Activated CD4-positive, alpha-beta T cell treated with anti-CD3 and anti-CD28 coated beads, Interleukin-2, amount 10 ng/mL, durations not matched to agents 24 days and 14 days (primary cell): ENCODE results near the gene GRID1. TPM values are rescaled to one million over a fixed set of nuclear protein-coding genes. Genes with fewer than 3 reads are reported as not detected.

Experiments
- DNase-seq: peaks from one replicate; pipeline ENCODE4 v3.0.0; 2022
- H3K27ac Mint-ChIP-seq: one replicate; pipeline ENCODE4 v1.8.0; 2022; ENCODE audit warnings: mild to moderate bottlenecking, mixed read lengths
- H3K27me3 Mint-ChIP-seq: one replicate; pipeline ENCODE4 v1.8.0; 2022; ENCODE audit warnings: mixed read lengths
- H3K36me3 Mint-ChIP-seq: one replicate; pipeline ENCODE4 v1.8.0; 2022; ENCODE audit warnings: low read depth, mild to moderate bottlenecking, mixed read lengths
- H3K4me1 Mint-ChIP-seq: one replicate; pipeline ENCODE4 v1.8.0; 2021; ENCODE audit warnings: mixed read lengths
- H3K4me3 Mint-ChIP-seq: one replicate; pipeline ENCODE4 v1.8.0; 2022; ENCODE audit warnings: mild to moderate bottlenecking, moderate library complexity, mixed read lengths
- H3K9me3 Mint-ChIP-seq: one replicate; pipeline ENCODE4 v1.8.0; 2021; ENCODE audit warnings: mixed read lengths
- intact Hi-C: fragments of 100-400 bp; cut with micrococcal nuclease; formaldehyde crosslinking; loops from one replicate; pipeline ENCODE4 v1.15.1; 2023
- total RNA-seq: library from RNA; stranded (reverse); gene quantifications from 2 replicates; pipeline ENCODE4 v1.2.3, GENCODE V29; 2022

The GRID1 gene
- total RNA-seq, 1 donor from 2014 or later, result not detected

GRCh38 chr10:85642082-85642420, 724.5 kb downstream of the GRID1 start:
- no peak overlapping the region for H3K4me3 Mint-ChIP-seq

GRCh38 chr10:85641479-85642009, 725.1 kb downstream of the GRID1 start:
- no peak overlapping the region for H3K27ac Mint-ChIP-seq
- no peaks in the 10 kb centered on the region for H3K27me3 Mint-ChIP-seq
- DNase-seq, result no peak
- H3K9me3 Mint-ChIP-seq, result no peaks in the 10 kb centered on the region
- intact Hi-C loops, result no loop called here
- H3K36me3 Mint-ChIP-seq, result no peaks in the 10 kb centered on the region
- H3K4me1 Mint-ChIP-seq, result no peaks in the 10 kb centered on the region
- H3K4me3 Mint-ChIP-seq, result no peak overlapping the region

More at GRCh38 chr10:85642082-85642420, 724.5 kb downstream of the GRID1 start:
- H3K27ac Mint-ChIP-seq, result no peak overlapping the region
- H3K9me3 Mint-ChIP-seq, result no peaks in the 10 kb centered on the region
- H3K36me3 Mint-ChIP-seq, result no peaks in the 10 kb centered on the region
- no peaks in the 10 kb centered on the region for H3K4me1 Mint-ChIP-seq
- no peak for DNase-seq
- no peaks in the 10 kb centered on the region for H3K27me3 Mint-ChIP-seq
- intact Hi-C loops, result no loop called here

- intact Hi-C loops, result no loop called here
- no peak for DNase-seq
- Mint-ChIP-seq H3K36me3 (no peaks in the 10 kb centered on the region), H3K4me1 (no peaks in the 10 kb centered on the region), H3K27ac (no peak overlapping the region), H3K4me3 (no peak overlapping the region), H3K27me3 (no peaks in the 10 kb centered on the region), H3K9me3 (no peaks in the 10 kb centered on the region)
These were observed 727.8 kb downstream of the GRID1 start for GRCh38 chr10:85638797-85639196.

- Mint-ChIP-seq H3K27me3 (no peaks in the 10 kb centered on the region), H3K4me3 (no peak overlapping the region), H3K36me3 (no peaks in the 10 kb centered on the region), H3K9me3 (no peaks in the 10 kb centered on the region), H3K4me1 (no peaks in the 10 kb centered on the region), H3K27ac (no peak overlapping the region)
- DNase-seq, result no peak
- intact Hi-C loops, result no loop called here
These were observed 730.9 kb downstream of the GRID1 start for GRCh38 chr10:85635650-85636049.

- no peak overlapping the region for H3K4me3 Mint-ChIP-seq
- H3K4me1 Mint-ChIP-seq, result peaks cover 2% of the 10 kb centered on the region
- H3K36me3 Mint-ChIP-seq, result no peaks in the 10 kb centered on the region
- H3K9me3 Mint-ChIP-seq, result no peaks in the 10 kb centered on the region
- H3K27me3 Mint-ChIP-seq, result peaks cover 7% of the 10 kb centered on the region
- H3K27ac Mint-ChIP-seq, result no peak overlapping the region
- no peak for DNase-seq
- intact Hi-C loops, result no loop called here
These were observed 742.1 kb downstream of the GRID1 start for GRCh38 chr10:85624511-85624910.

GRCh38 chr10:85623758-85624157, 742.8 kb downstream of the GRID1 start:
- Mint-ChIP-seq H3K9me3 (no peaks in the 10 kb centered on the region), H3K36me3 (no peaks in the 10 kb centered on the region), H3K4me3 (no peak overlapping the region), H3K27me3 (peaks cover 7% of the 10 kb centered on the region), H3K27ac (no peak overlapping the region), H3K4me1 (peaks cover 2% of the 10 kb centered on the region)
- intact Hi-C loops, result no loop called here
- DNase-seq, result no peak

GRCh38 chr10:85623342-85623741, 743.3 kb downstream of the GRID1 start:
- intact Hi-C loops, result no loop called here
- no peak for DNase-seq
- Mint-ChIP-seq H3K4me1 (peaks cover 2% of the 10 kb centered on the region), H3K9me3 (no peaks in the 10 kb centered on the region), H3K27ac (no peak overlapping the region), H3K4me3 (no peak overlapping the region), H3K36me3 (no peaks in the 10 kb centered on the region), H3K27me3 (peaks cover 9% of the 10 kb centered on the region)

- H3K36me3 Mint-ChIP-seq, result no peaks in the 10 kb centered on the region
- peaks cover 2% of the 10 kb centered on the region for H3K4me1 Mint-ChIP-seq
- no peak overlapping the region for H3K4me3 Mint-ChIP-seq
- peaks cover 13% of the 10 kb centered on the region for H3K27me3 Mint-ChIP-seq
- no peaks in the 10 kb centered on the region for H3K9me3 Mint-ChIP-seq
- no peak for DNase-seq
- intact Hi-C loops, result no loop called here
- no peak overlapping the region for H3K27ac Mint-ChIP-seq
These were observed 744.2 kb downstream of the GRID1 start for GRCh38 chr10:85622425-85622824.

- H3K27ac Mint-ChIP-seq, result no peak overlapping the region
- intact Hi-C loops, result no loop called here
- peaks cover 13% of the 10 kb centered on the region for H3K27me3 Mint-ChIP-seq
- no peak for DNase-seq
- no peak overlapping the region for H3K4me3 Mint-ChIP-seq
- H3K9me3 Mint-ChIP-seq, result no peaks in the 10 kb centered on the region
- no peaks in the 10 kb centered on the region for H3K36me3 Mint-ChIP-seq
- peaks cover 2% of the 10 kb centered on the region for H3K4me1 Mint-ChIP-seq
These were observed 745.0 kb downstream of the GRID1 start for GRCh38 chr10:85621562-85621961.

GRCh38 chr10:85620807-85621206, 745.8 kb downstream of the GRID1 start:
- Mint-ChIP-seq H3K27me3 (peaks cover 17% of the 10 kb centered on the region), H3K4me3 (no peak overlapping the region), H3K4me1 (peaks cover 2% of the 10 kb centered on the region), H3K27ac (no peak overlapping the region), H3K36me3 (no peaks in the 10 kb centered on the region), H3K9me3 (no peaks in the 10 kb centered on the region)
- DNase-seq, result no peak
- intact Hi-C loops, result no loop called here

GRCh38 chr10:85619832-85620231, 746.8 kb downstream of the GRID1 start:
- DNase-seq, result no peak
- Mint-ChIP-seq H3K9me3 (no peaks in the 10 kb centered on the region), H3K36me3 (no peaks in the 10 kb centered on the region), H3K4me1 (peaks cover 2% of the 10 kb centered on the region), H3K27ac (no peak overlapping the region), H3K4me3 (no peak overlapping the region), H3K27me3 (peaks cover 16% of the 10 kb centered on the region)
- intact Hi-C loops, result no loop called here

GRCh38 chr10:85618841-85619240, 747.8 kb downstream of the GRID1 start:
- no peak overlapping the region for H3K4me3 Mint-ChIP-seq
- H3K4me1 Mint-ChIP-seq, result peaks cover 8% of the 10 kb centered on the region
- intact Hi-C loops, result no loop called here
- H3K27ac Mint-ChIP-seq, result no peak overlapping the region
- H3K9me3 Mint-ChIP-seq, result no peaks in the 10 kb centered on the region
- H3K27me3 Mint-ChIP-seq, result peaks cover 20% of the 10 kb centered on the region
- no peak for DNase-seq
- no peaks in the 10 kb centered on the region for H3K36me3 Mint-ChIP-seq

- H3K4me1 Mint-ChIP-seq, result peaks cover 14% of the 10 kb centered on the region
- no peaks in the 10 kb centered on the region for H3K36me3 Mint-ChIP-seq
- intact Hi-C loops, result no loop called here
- H3K4me3 Mint-ChIP-seq, result no peak overlapping the region
- H3K27me3 Mint-ChIP-seq, result peaks cover 17% of the 10 kb centered on the region
- H3K27ac Mint-ChIP-seq, result no peak overlapping the region
- DNase-seq, result no peak
- no peaks in the 10 kb centered on the region for H3K9me3 Mint-ChIP-seq
These were observed 748.6 kb downstream of the GRID1 start for GRCh38 chr10:85617751-85618546.

- Mint-ChIP-seq H3K27me3 (peaks cover 17% of the 10 kb centered on the region), H3K4me3 (no peak overlapping the region), H3K4me1 (peaks cover 25% of the 10 kb centered on the region), H3K27ac (no peak overlapping the region), H3K36me3 (no peaks in the 10 kb centered on the region), H3K9me3 (no peaks in the 10 kb centered on the region)
- no peak for DNase-seq
- intact Hi-C loops, result no loop called here
These were observed 751.0 kb downstream of the GRID1 start for GRCh38 chr10:85615556-85615955.

GRCh38 chr10:85614981-85615380, 751.6 kb downstream of the GRID1 start:
- intact Hi-C loops, result no loop called here
- Mint-ChIP-seq H3K27me3 (peaks cover 20% of the 10 kb centered on the region), H3K4me1 (peaks cover 25% of the 10 kb centered on the region), H3K4me3 (no peak overlapping the region), H3K27ac (no peak overlapping the region), H3K9me3 (no peaks in the 10 kb centered on the region), H3K36me3 (no peaks in the 10 kb centered on the region)
- DNase-seq, result no peak
